Gastroesophageal sphincter (tissue), 3 donors: ENCODE results near the gene TEC.

Experiments used
- CTCF ChIP-seq, 4 experiments: fragments of 200-600 bp in 2 of 4; fragments of 450-650 bp in 2 of 4; sonication (generic) in 1 of 4; IDR thresholded peaks; one replicate each; pipeline ENCODE4 v1.5.1; 2017 to 2019; ENCODE audit warnings: antibody characterized with exemption in 4 of 4, mild to moderate bottlenecking in 2 of 4, moderate library complexity in 2 of 4
- POLR2A ChIP-seq, 2 donors: fragments of 450-650 bp; IDR thresholded peaks; one replicate each; pipeline ENCODE4 v1.6.1; 2017; ENCODE audit warnings: antibody characterized with exemption in 2 of 2, mild to moderate bottlenecking in 2 of 2, moderate library complexity in 1 of 2
- POLR2AphosphoS5 ChIP-seq: sonication (generic); formaldehyde crosslinking; IDR thresholded peaks from one replicate; pipeline ENCODE4 v1.6.1; 2017; ENCODE audit warnings: antibody characterized with exemption

- TF ChIP-seq POLR2AphosphoS5 (no peak), CTCF (IDR thresholded peaks at IDR 0.05) (no peak), POLR2A (IDR thresholded peaks at IDR 0.05) (no peak)
Measured at GRCh38 chr4:48193921-48194468, 75.6 kb downstream of the TEC start.
